Measurements from ENCODE around the gene HSPA1A. TPM values are rescaled to one million over a fixed set of nuclear protein-coding genes. Genes with fewer than 3 reads are reported as not detected.

Gene HSPA1A
- total RNA-seq, 1 experiment from 2014 or later: 51.2 TPM

- no peak overlapping the region for H3K23ac ChIP-seq (ENCODE audit: insufficient read length, low read depth, low read length)
- Mint-ChIP-seq H3K27ac (no peak overlapping the region), H3K9me3 (no peaks in the 10 kb centered on the region), H3K4me1 (peaks cover 5 to 10% of the 10 kb centered on the region in 2 experiments; a peak in 3 of 4 replicates), H3K4me3 (no peak overlapping the region), H3K27me3 (ENCODE audit: low read depth) (no peaks in the 10 kb centered on the region), H3K36me3 (ENCODE audit: insufficient read depth in 1 of 3, low read depth in 3 of 3) (peaks cover 43 to 68% (median 51%) of the 10 kb centered on the region in 3 experiments)
- no peaks in the 10 kb centered on the region for H3K9me3 ChIP-seq (ENCODE audit: control insufficient read depth, low read depth, low read length)
- H3K4me2 ChIP-seq (ENCODE audit: insufficient read depth, insufficient read length, low read length): no peak overlapping the region
- no peak for DNase-seq
- no peaks in the 10 kb centered on the region for H3K4me1 ChIP-seq (ENCODE audit: insufficient read depth, low read length)
- H2BK120ac ChIP-seq (ENCODE audit: low read depth, low read length, poor library complexity, severe bottlenecking): no peak overlapping the region
- H3K23me2 ChIP-seq (ENCODE audit: insufficient read length, low read depth, low read length, poor library complexity, severe bottlenecking): no peaks in the 10 kb centered on the region
- no peak overlapping the region for H4K5ac ChIP-seq (ENCODE audit: insufficient read length, low read depth, low read length)
- H4K20me1 ChIP-seq (ENCODE audit: control insufficient read depth, insufficient read depth, insufficient read length): no peaks in the 10 kb centered on the region
- no peak overlapping the region for H2BK20ac ChIP-seq (ENCODE audit: low read depth, low read length, poor library complexity, severe bottlenecking)
- H3K56ac ChIP-seq (ENCODE audit: insufficient read length, low read depth, low read length): no peak overlapping the region
- no peak overlapping the region for H3T11ph ChIP-seq (ENCODE audit: low read length)
- no peak overlapping the region for H2AFZ ChIP-seq (ENCODE audit: low read length)
- no peaks in the 10 kb centered on the region for H3K79me2 ChIP-seq (ENCODE audit: insufficient read depth, low read length)
- WGBS (ENCODE audit: extremely low coverage, insufficient read length, low lambda C conversion rate): no CpG with 5 or more reads among the region's 10 CpGs
- H3K27me3 ChIP-seq (ENCODE audit: insufficient read depth, low read length): no peaks in the 10 kb centered on the region
- no peak overlapping the region for H2BK15ac ChIP-seq (ENCODE audit: low read depth, low read length)
- H3K9ac ChIP-seq (ENCODE audit: extremely low read depth, insufficient read length, low read length): no peak overlapping the region
- no peak overlapping the region for H4K8ac ChIP-seq (replicated peaks; ENCODE audit: insufficient read length, low read depth, low read length)
- H2BK5ac ChIP-seq (ENCODE audit: insufficient read length, low read length): no peak overlapping the region
- no peak overlapping the region for H3K14ac ChIP-seq (ENCODE audit: insufficient read depth, low read length)
- H4K91ac ChIP-seq (ENCODE audit: insufficient read length, low read depth, low read length): no peak overlapping the region
- no peak for TF ChIP-seq CTCF (conservative IDR thresholded peaks at IDR 0.05)
- H3K79me1 ChIP-seq (ENCODE audit: insufficient read depth, low read depth, low read length, poor library complexity, severe bottlenecking): no peaks in the 10 kb centered on the region
- no peak overlapping the region for H3K18ac ChIP-seq (ENCODE audit: insufficient read length, low read depth, low read length)
- no peak overlapping the region for H2AK5ac ChIP-seq (ENCODE audit: insufficient read length, low read length)
- H3K27ac ChIP-seq (ENCODE audit: insufficient read length, low read depth, low read length): no peak overlapping the region
- no peak overlapping the region for H3K4ac ChIP-seq (ENCODE audit: low read depth, low read length)
- H2BK12ac ChIP-seq (ENCODE audit: insufficient read length, low read depth, low read length): no peak overlapping the region
Measured at GRCh38 chr6:31779908-31780307, 35.4 kb upstream of the HSPA1A start.
